Renal cortical epithelial cell (primary cell): ENCODE data around the gene NUP214. TPM values are rescaled to one million over a fixed set of nuclear protein-coding genes. Genes with fewer than 3 reads are reported as not detected.
"Not testable (repeated sequence)": the region's sequence is repeated elsewhere in the genome, so short reads cannot be mapped to it uniquely, and the experiment has no call there.

ENCODE experiments used
- DNase-seq: peaks from one replicate; pipeline ENCODE4 v3.0.0-alpha.2; 2011; ENCODE audit warnings: low read depth
- total RNA-seq: library from RNA; depleted of rRNA; stranded (reverse); fragments of >200 nt; gene quantifications from 2 replicates; pipeline ENCODE4 v1.2.3, GENCODE V29; 2014

The NUP214 gene
- total RNA-seq, 1 donor from 2014 or later: 40.6 TPM

DNA sequence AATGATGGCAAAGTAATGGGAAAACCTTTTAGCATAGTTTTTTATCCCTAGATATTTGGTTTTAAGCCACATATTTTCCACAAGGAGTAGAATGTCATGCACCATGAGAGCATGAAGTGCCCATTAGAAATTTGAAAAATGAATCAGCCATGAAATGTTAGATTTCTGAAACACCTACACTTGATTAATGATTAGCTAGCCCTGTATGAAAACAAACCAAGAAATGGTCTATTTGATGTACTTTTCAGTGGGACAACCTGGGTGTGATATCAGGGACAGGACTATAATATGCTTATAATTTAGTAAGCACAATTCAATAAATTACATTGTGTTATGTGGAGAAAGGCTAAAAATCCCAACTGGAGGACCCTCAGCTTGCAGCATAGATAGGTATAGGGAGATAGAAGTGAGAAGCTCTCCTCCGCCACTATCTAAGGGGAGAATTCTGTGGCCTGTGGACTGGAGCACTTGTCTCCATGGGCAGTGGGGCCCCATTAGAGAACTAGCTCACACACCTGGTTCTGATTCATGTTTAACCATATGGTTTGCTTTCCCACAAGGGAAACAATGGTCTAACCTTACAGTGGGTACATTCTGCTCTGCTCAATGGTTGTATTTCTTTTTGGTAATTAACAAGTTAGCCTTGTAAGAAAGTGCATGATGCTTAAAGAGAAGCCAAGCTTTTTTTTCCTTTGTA, 35.2 kb downstream of the NUP214 start:
- DNase-seq: peak; percentile 34

DNA sequence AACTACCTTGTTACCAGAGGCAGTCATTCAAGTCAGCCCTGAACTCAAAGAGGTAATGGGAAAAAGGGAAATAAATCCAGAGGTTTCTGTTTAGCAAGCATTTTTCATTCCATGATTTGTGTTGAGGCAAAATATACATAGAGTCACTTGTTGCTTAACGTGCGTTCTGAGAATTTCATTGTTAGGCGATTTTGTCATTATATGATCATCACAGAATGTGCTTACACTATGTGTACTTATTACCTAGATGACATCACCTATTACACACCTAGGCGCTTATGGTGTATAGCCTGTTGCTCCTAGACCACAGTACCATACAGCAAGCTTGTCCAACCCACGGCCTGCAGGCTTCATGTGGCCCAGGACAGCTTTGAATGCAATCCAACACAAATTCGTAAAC, 36.2 kb downstream of the NUP214 start:
- no peak for DNase-seq

DNA sequence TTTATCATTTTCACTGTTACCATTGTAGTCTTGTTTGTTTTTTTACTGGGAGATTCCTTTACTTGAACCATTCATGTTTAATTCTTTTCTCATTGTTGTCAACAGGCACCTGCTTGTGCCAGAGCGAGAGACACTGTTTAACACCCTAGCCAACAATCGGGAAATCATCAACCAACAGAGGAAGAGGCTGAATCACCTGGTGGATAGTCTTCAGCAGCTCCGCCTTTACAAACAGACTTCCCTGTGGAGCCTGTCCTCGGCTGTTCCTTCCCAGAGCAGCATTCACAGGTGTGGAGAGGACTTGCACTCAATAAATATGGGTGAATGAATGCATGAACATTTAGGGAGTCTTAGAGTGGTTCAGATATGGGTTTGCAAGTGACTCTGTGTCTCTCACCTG, 37.5 kb downstream of the NUP214 start:
- no peak for DNase-seq

DNA sequence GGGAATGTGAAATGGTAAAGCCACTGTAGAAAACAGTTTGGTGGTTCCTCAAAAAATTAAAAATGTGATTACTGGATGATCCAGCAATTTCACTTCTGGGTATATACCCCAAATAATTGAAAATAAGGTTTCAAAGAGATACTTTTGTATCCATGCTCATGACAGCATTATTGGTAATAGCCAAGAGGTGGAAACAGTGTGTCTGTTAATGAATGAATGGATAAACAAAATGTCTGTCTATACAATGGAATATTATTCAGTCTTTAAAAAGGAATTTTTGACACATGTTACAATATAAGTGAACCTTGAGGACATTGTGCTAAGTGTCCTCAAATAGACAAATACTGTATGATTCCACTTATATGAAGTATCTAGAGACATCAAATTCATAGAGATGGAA, 40.1 kb downstream of the NUP214 start:
- no peak for DNase-seq

DNA sequence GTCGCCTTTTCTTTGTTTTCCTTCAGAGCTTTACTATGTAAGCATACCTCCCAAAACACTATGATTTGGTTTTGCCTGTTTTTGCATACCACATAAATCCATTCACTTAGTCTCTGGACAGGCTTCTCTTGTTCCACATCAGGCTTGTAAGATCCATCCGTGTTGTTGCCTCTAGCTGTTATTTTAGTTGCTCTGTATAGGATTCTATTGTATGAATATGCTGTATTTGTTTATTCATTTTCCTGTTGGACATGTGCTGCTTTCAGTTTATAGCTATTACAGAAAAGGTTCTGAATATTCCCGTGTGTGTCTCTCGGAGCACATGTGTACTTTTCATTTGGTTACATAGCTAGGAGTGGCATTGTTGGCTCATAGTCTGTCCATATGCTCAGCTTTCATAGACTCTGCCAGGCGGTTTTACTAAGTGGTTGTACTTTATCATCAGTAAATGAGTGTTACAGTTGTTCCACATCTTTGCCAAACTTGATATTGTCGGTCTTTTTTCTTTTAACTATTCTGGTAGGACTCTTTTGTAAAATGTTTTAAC, 41.8 kb downstream of the NUP214 start:
- no peak for DNase-seq

DNA sequence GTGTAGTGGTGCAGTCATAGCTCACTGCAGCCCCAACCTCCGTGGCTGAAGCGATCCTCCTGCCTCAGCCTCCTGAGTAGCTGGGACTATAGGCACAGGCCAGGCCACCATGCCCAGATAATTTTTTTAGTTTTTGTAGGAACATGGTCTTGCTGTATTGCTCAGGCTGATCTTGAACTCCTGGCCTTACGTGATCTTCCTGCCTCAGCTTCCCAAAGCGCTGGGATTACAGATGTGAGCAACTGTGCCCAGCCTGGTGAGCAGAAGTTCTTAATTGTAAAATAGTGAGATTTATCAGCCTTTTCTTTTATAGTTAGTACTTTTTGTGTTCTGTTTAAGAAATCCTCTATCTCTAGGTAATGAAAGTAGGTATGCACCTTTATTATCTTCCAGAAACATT, 42.5 kb downstream of the NUP214 start:
- no peak for DNase-seq

DNA sequence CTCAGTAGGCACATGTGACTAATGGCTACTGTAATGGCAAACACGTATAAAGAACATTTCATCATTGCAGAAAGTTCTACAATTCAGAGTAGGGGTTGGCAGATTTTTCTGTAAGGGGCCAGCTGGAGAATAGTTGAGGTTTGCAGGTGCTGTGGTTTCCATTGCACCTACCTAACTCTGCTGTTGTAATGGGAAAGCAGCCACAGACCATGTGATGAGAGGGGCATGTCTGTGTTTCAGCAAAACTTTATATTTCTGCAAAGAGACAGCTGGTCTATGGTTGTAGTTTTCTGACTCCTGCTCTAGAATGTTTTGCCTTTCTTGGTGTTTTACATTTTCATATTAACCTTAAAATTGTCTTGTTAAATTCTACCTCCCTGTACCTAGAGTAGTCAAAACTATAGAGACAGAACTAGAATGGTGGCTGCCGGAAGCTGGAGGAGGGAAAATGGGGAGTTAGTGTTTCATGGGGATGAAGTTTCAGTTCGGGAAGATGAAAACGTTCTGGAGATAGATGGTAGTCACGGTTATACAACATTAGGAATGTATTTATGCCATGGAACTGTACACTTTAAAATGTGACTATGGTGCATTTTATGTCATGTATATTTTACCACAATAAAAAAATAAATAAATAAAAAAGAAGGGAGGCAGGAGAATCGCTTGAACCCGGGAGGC, 44.3 kb downstream of the NUP214 start:
- no peak for DNase-seq

DNA sequence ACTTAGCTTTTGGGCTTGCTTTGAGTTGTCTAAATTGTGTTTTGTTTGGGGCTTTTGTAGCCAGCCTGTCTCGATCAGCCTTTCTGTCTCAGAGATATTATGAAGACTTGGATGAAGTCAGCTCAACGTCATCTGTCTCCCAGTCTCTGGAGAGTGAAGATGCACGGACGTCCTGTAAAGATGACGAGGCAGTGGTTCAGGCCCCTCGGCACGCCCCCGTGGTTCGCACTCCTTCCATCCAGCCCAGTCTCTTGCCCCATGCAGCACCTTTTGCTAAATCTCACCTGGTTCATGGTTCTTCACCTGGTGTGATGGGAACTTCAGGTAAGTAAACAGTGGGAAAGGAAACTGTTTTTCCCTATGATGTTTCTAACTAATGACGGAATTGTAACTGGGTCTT, 48.6 kb downstream of the NUP214 start:
- DNase-seq: no peak

DNA sequence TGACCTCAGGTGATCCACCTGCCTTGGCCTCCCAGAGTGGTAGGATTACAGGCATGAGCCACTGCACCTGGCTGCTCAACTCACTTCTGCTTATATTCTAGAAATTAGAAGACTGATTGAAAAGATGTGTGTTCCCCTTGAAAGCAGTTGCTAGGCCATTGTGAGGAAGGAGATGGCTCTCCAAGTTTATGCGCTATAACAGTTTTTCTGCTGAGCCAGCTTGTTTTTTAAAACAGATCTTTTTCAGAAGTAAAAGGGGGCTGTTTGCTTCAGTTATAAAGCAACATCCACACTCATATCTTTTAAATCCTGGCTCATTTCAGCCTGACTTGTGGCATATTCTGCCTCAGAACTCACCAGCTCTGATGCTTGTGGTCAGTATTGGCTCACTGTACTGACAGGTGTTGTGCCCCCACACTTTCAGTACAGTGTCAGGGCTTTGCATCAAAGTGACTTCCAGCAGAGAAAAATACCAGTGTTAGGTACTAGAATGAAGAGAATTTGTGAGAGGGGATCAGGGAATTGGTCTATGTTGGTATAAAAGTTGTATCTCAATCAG, 49.4 kb downstream of the NUP214 start:
- no peak for DNase-seq

DNA sequence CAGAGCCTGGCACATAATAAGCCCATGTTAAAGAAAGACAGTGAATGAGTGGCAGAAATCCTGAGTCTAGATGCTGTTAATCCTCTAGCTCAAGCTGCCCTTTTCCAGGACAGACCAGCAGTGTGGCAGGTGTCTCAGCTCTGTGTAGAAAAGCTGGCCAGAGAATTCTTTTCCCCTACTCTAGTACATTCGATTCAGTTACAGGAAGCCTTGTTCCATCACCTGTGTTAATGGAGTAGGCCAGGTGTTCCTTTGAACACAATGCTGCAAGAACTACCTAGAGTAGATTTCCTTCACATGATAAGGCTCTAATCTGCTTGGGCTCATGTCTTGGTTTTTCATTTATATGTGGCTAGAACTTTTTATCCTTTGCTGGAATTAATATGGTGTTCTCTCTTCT, 52.5 kb downstream of the NUP214 start:
- DNase-seq: no peak

DNA sequence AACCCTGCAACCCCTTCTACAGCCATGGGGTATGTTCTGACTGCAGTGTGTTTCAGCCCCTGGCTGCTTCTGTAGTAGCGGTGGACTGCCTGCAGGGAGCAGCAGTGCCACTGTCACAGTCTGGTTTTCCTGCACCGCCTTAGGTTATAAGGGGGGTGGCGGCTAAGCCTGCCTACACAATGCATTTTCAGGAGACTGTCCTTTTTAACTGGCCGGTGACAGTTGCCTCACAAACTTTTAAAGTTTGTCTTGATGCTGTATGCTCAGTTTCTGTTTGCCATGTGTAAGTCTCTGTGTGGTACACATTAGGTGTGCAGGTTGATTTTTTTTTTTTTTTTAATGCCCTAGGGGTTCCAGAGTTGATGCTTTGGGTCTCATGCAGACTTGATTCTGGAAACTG, 53.0 kb downstream of the NUP214 start:
- DNase-seq: peak; percentile 50

DNA sequence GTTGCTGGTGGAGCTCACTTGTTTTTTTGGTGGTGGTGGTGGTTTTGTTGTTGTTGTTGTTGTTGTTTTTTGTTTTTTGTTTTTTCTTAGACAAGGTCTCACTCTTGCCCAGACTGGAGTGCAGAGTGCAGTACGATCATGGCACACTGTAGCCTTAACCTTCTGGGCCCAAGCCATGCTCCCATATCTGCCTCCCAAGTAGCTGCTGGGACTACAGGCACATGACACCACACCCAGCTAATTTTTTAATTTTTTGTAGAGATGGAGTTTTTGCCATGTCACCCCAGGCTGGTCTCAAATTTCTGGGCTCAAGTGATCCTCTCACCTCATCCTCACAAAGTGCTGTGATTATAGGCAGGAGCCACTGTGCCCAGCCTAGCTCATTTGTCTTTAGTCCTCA, 53.5 kb downstream of the NUP214 start:
- DNase-seq: no peak

DNA sequence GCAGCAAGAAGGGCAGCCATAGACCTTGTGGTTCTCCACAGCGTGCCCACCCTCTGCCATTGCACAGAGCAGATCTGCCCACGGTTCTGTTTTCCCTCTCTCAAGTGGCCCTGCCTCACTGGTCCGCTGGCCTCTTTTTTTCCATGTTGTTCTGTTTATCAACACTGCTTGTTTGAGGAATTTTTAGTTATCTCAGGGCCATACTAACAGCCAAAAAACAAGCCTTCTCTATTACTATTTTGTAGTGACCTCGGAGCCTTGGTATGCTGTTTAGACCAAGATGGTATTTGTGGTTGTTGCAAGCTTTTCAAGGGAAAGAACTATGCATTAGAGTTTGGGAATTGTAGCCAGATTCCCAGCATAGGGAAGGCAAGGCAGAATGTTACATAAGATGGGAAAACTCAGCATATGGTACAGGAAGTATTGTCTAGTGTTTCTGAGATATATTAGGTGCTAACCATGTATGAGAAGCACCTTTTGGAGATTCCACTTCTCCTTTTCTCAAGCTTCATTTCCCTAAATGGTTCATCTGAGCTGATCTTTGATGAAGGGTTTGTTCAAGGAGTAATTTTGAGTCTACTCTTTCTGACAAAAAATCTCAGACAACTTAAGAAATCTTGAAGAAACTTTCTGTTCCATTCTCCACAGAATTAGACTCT, 54.3 kb downstream of the NUP214 start:
- peak; percentile 75 for DNase-seq

DNA sequence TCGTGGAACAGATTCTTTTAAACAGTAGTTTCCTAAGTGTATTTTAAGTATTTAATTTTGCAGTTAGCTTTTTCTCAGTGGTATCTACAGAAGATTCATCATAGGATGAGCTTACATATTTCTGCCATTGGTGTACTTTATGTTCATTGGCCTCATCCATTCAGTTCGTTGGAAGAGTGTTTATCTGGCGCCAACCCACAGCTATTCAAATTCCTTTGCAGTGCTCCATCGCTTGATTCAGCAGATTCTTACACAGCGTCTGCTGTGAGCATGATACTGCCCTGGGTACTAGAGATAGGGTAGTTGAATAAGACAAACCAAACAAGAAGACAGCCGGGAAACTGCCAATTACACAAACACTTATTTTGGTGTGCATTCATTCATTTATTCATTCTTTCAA, 55.1 kb downstream of the NUP214 start:
- no peak for DNase-seq

DNA sequence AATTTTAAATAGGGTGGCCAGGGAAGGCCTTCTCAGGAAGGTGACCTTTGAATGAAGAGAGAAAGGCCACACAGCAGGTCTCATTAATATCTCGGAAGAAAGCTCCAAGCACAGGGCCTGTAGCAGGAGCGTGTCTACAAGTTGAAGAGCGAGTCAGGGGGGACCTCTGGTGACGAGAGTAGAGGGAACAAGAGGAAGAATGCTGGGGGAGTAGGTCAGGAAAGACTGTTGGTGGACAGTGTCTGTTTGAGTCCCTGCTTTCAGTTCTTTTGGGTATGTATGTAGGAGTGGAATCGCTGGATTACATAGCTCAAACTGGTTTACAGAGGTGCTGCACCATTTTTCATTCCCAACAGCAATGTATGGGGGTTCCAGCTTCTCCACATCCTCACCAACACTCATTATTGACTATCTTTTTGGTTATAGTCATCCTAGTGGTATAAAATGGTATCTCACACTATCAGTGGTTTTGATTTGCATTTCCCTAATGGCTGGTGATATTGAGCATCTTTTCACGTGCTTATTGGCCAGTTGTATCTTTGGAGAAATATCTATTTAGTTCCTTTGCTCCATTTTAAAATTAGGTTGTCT, 55.8 kb downstream of the NUP214 start:
- no peak for DNase-seq

DNA sequence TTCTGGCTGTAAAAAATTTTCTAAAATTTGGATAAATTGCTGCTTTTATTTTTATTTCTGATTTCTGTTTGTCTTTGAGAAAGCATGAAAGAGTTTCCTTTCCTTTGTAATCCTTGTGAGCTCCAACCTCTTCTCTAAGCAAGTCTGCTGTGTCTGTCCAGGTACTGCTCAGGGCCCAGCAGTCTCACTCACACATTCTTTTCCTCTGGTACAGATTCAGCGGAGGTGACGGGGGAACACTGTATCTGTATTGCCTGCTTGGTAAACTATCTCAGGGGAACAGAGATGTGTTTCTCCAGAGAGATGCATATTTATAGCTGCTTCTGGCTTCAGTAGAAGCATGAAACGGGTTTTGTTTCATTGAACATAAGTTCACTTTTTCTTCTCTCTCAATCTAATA, 60.5 kb downstream of the NUP214 start:
- no peak for DNase-seq

DNA sequence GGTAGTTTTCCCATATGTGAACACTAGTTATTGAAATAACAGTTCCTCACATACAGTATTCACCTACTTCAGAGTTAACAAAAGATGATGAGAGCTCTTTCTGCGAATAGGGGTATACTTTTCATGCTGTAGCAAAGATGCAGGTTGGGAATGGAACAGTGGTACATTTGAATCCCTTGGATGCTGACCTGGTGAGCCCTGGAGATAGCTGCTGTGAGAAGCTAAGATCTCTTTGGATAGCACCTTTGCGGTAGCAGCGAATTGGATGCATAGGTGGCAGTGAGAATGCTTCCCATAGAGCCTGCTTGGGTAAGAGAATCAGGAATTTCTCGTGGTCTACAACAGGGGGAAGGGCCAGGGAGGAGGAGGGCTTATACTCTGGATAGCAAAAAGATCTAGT, 61.2 kb downstream of the NUP214 start:
- DNase-seq: no peak

DNA sequence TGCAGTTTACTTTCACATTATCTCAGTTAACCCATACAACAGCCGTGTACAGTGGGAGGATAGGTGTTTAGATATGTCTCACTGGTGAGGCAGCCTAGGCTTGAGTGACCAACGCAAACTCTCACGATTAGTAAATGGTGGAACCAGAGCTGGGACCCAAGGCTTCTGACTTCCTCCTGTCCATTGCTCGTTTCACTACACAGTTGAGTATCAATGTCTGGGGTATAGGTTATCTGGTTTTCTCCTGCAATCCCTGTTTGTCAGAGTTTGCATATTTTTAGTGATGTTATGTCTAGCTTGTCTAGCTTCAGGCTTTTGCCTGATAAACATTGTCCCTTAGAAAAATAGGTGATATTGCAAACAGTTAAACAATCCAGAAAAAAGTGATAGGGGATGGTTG, 62.6 kb downstream of the NUP214 start:
- DNase-seq: no peak

DNA sequence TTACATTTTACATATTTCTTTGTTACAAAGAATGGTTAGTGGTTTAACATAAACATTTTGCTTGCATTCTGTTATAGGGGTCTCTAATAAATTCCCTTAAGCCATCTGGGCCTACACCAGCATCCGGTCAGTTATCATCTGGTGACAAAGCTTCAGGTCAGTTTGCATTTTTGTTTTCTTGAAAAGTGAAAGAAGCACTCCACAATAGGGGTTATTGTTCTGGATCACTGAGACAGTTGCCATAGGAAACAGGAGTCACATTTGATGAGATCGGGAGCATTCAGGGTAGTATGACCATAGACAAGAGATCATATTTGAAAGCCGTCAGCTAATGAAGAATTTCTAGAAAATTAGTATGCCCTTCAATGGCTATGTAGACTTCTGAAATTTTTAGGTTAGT, 63.6 kb downstream of the NUP214 start:
- no peak for DNase-seq

DNA sequence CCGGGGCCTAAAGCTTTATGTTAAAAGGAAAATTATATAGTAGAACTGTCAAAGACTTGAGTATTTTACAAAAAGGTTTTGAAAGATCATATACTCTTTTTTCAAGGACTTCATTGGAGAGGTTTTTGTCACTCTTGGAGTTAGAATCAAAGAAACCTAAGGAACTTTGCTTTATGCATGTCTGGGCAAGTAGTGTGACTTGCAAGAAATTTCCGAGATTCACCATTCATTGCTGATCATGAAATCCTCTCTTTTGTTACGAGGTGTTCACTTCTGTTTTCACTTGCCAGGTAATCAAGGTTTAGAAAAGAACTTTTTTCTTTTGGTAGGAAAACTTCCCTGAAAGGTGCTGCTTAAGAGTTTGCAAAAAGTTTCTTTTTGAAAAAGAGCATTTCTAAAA, 64.8 kb downstream of the NUP214 start:
- DNase-seq: no peak

DNA sequence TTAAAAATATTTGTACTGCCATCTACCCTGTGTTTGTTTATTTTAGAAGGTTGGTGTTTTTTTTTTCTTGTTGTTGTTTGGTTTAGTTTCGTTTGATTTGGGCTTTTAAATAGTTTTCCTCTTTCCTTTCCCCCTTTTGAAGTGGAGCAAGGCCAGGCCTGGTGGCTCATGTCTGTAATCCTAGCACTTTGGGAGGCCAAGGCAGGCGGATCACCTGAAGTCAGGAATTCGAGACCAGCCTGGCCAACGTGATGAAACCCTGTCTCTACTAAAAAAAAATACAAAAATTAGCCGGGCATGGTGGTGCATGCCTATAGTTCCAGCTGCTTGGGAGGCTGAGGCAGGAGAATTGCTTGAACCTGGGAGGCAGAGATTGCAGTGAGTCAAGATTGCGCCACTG, 65.6 kb downstream of the NUP214 start:
- DNase-seq: not testable (repeated sequence)

DNA sequence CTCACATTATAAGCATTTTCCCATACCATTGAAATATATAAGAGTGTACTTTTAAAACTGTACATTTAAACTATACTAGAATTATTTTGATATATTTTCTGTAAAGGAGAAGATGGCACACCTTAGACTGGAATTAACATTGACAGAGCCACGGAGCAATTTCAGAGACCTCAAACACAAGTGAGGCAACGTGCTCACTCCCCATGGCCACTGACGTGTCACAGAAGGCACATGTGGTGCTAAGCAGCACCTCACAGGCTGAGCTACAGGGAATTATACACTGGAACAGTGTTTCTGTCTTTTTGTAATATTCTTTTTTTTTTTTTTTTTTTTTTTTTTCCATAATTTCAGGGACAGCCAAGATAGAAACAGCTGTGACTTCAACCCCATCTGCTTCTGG, 66.5 kb downstream of the NUP214 start:
- DNase-seq: no peak
